T47D (cell line): ENCODE results near the gene SLC41A1.
A peak's percentile ranks its signal among the peaks of the same experiment; 100 is the strongest.

ENCODE experiments used
- DNase-seq, 2 experiments: peaks; one replicate each; pipeline versions ENCODE4 v3.0.0 to v3.0.0-alpha.2; 2011 to 2012; ENCODE audit warnings: low read depth in 1 of 2, low spot score in 1 of 2
- JUND ChIP-seq: IDR thresholded peaks from 2 replicates; pipeline ENCODE4 v1.6.1; 2012; ENCODE audit warnings: low read depth
- in situ Hi-C: cut with HindIII; loops from 2 replicates; pipeline ENCODE4 v1.10.0; 2016; ENCODE audit warnings: low sequenced_read_pairs, low pct_unique_long_range_greater_than_20kb

SLC41A1 gene

DNA sequence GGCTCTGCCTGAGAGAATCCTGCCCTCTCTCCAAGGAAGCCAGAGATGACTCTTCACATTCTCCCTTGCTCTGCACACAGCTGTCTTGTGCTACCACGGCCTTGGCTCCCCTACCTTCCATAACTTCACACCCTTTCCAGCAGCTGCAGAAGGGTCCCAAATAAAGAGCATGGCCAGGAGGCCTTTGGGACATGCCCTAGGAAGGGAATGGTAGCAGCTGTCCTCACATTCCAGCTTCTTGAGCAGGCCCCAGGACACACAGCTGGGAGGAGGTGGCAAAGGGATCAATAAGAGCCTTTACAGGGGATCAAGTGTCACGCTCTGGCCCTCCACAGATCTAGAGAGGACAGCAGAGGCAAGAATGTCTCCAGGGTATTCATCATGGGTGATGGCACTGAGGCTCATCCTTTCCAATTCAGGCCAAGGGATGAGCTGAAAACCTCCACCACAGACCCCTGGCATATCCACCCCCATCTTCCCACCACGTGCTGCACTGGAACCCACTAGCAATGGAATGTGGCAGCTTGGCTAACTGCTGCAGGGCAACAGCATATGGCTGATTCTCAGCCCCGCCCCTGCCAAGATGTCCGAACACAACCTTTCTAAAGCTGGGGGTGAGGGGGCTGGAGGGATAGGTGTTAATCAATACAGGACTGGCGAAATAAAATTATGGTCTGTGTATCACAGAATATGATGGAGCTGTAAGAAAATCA is 19.9 kb downstream of the SLC41A1 start:
- no peak for TF ChIP-seq JUND
- in situ Hi-C loops: no loop called here
- DNase-seq: no peak

GRCh38 chr1:205792481-205792881 is 20.5 kb downstream of the SLC41A1 start:
- TF ChIP-seq JUND: no peak
- in situ Hi-C loops: no loop called here

DNA sequence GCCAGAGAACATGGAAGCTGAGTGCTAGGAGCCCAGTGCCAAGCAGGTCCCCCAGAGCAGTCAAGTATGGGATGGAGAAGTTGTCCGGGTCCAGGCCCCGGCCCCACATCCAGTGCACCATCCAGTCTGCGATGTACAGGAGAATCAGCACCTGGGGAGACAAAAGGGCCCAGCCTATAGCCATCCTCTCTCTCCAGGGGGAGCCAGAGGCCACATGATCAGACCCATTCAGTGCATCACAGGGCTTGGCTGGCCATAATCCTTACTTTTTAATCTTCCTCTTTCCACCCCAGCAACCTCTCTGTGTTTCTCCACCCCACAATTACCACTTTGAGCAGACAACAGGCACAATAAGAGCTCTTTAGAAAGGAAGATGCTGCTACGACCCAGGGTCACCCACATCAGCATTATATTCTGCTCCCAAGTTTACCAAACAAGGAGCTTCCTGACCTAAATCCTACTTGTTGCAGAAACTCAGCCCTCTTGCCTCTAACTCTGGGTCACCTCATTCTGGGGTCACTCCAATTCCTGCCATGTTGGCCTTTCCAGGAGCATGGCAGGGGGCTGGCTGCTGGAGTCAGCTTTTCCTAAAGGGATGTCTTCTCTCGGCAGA is 21.3 kb downstream of the SLC41A1 start:
- DNase-seq: peak; percentile 81 to 82
- in situ Hi-C loops: no loop called here
- no peak for TF ChIP-seq JUND

More at GRCh38 chr1:205792481-205792881, 20.5 kb downstream of the SLC41A1 start:
- DNase-seq: no peak

- in situ Hi-C loops: no loop called here
- no peak for DNase-seq
- TF ChIP-seq JUND: no peak
Measured at GRCh38 chr1:205787287-205787916, 25.6 kb downstream of the SLC41A1 start.

- in situ Hi-C loops: no loop called here
- no peak for DNase-seq
- TF ChIP-seq JUND: no peak
Measured at GRCh38 chr1:205786601-205787000, 26.4 kb downstream of the SLC41A1 start.

DNA sequence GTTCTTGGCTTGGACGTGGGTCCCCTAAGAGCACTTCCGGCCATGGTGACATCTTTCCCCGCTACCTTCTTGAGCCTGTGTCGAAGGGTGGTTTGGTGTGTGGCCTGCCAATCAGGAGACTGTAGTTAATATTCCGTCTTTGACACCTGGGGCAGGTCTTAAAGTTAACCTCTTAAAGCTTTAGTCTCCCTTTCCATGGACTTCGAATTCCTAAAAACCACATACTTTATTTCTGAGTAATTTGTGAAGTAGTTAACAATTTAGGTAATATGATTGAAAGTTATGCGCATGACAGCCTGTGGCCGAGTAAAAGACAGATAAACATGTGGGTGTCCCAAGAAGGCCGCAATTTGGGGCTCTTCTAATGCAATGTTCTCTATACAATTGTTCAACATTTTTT is 27.6 kb downstream of the SLC41A1 start:
- TF ChIP-seq JUND: no peak
- no peak for DNase-seq
- in situ Hi-C loops: no loop called here

DNA sequence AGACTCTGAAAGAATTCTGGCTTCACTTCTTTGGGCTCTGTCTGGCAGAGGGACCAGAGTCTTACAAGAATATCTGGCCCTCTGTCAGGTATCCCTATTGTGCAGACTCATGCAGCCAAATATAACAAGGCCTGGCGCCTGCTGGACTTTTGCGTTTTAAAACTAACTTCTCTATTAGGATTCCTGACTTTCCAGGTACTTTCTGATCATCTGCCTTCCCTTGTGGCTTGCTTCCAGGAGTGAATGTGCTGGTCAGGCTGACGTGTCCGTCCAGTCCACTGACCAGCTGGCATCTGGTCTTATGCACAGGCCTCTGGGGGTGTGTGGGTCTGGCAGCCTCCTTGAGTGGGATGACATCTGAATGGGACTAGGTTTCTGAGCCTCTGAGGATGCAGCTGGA is 29.1 kb downstream of the SLC41A1 start:
- TF ChIP-seq JUND: no peak
- no peak for DNase-seq
- in situ Hi-C loops: no loop called here

DNA sequence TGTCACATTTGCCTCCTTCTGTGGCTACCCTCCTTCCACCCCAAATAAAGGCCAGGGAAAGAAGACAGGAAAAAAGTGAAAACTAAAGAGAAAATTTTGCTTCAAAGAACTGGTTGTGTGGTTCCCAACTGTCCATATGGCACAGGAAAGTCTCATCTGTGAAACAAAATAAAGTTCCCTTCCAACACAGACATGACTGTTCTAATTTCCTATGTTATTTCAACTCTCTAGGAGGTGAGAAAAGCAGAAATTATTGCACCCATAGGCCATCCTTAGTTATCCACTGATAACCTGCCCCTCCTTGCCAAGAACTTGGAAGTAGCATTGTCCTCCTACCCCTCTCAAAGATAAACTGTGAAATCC is 29.6 kb downstream of the SLC41A1 start:
- no peak for DNase-seq
- TF ChIP-seq JUND: no peak
- in situ Hi-C loops: no loop called here

- in situ Hi-C loops: no loop called here
- no peak for DNase-seq
- no peak for TF ChIP-seq JUND
Measured at GRCh38 chr1:205782627-205783432, 30.2 kb downstream of the SLC41A1 start.

DNA sequence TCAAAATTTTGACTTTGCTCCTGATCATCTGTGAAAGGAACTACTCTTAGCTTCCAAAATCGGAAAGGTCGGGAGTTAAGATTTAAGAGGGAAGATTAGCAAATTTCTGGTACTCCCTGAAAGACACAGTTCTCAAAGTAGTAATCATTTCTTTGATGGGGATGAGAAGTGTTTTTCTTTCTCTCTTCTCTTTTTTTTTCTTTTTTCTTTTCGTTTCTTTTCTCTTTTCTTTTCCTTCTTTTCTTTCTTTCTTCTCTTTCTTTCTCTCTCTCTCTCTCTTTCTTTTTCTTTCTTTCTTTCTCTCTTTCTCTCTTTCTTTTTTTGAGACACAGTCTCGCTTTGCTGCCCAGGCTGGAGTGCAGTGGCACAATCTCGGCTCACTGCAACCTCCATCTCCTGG is 32.7 kb downstream of the SLC41A1 start:
- TF ChIP-seq JUND: no peak
- no peak for DNase-seq
- in situ Hi-C loops: no loop called here

- TF ChIP-seq JUND: no peak
- in situ Hi-C loops: no loop called here
Measured at GRCh38 chr1:205777994-205778393, 35.0 kb downstream of the SLC41A1 start.

DNA sequence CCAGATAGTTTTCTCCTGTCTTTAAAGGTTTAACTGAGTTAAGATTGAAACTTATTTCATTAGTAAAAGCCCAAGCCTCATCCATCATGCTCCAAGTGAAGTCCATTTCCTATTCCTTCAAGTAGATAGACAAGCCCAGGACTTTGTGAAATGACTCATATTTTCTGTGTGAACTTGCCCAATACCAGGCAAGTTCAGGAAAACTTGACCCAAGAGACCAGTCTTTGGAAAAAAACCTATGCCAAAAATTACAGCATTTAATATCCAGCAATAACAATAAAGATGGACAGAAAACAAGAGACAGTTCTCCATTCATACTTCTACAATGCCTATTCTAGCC is 37.3 kb downstream of the SLC41A1 start:
- in situ Hi-C loops: no loop called here
- DNase-seq: no peak
- no peak for TF ChIP-seq JUND

More at GRCh38 chr1:205777994-205778393, 35.0 kb downstream of the SLC41A1 start:
- no peak for DNase-seq
